ENCODE results near the gene ZNRF3. TPM values are rescaled to one million over a fixed set of nuclear protein-coding genes. Genes with fewer than 3 reads are reported as not detected.

Gene ZNRF3
- polyA plus RNA-seq, 1 experiment = 1.4 TPM

DNA sequence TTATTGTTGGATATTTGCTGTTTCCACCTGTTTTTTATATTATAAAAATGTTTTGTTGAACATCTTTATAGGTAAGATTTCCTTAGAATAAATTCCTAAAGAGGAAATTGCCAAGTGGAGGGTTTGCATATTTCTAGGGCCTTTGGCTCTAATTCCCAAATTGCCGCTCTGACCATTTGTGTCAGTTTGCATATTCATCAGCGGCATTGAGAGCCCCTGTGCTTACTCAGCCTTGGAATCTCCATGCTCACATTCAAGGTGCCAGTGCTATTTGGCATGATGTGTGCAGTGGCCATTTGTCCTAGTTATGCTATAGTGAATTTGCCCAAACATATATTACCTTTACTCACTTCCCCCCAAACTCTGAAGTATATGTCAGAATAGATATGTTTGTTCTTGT lies 214.9 kb downstream of the ZNRF3 start:
- ChIA-PET POLR2A (no interaction called here), CTCF (no interaction called here)
- Histone ChIP-seq H3K27ac (ENCODE audit: low read depth, low read length) (no peak overlapping the region), H3K4me3 (ENCODE audit: low read depth, low read length) (no peak overlapping the region), H3K9me3 (ENCODE audit: control insufficient read depth, insufficient read depth, low read length) (no peaks in the 10 kb centered on the region), H3K27me3 (ENCODE audit: control insufficient read depth, insufficient read depth, low read length) (no peaks in the 10 kb centered on the region)
- TF ChIP-seq CTCF (IDR thresholded peaks at IDR 0.05; ENCODE audit: low read depth, low read length) = no peak
- DNase-seq (ENCODE audit: low read depth, low spot score) = no peak

DNA sequence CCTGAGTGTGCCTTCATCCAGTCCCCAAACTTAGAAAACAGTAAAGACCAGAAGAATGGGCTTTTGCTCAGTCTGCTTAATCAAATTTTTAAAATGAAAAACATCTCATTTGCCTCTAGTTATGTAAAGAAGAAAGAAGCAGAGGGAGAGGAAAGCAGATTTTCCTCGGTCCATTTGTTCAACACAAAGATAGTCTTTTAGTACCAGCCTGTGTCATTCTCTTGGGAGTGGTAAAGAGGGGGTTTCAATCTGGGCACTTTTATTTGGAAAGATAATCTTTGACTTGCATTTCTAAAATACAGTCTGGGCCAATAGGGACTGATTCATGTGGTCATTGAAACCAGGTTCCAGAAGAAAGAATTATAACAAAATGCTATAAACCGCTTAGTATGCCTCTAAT lies 218.9 kb downstream of the ZNRF3 start:
- H3K27ac ChIP-seq (ENCODE audit: low read depth, low read length) = no peak overlapping the region
- no peak overlapping the region for H3K4me3 ChIP-seq (ENCODE audit: low read depth, low read length)
- H3K27me3 ChIP-seq (ENCODE audit: control insufficient read depth, insufficient read depth, low read length) = no peaks in the 10 kb centered on the region
- ChIA-PET POLR2A (no interaction called here), CTCF (interaction anchor here (1.6 kb wide), 1 partner anchor 52 kb away, joined by 5 read pairs; no protein-coding TSS in a partner anchor)
- no peak for TF ChIP-seq CTCF (IDR thresholded peaks at IDR 0.05; ENCODE audit: low read depth, low read length)
- H3K9me3 ChIP-seq (ENCODE audit: control insufficient read depth, insufficient read depth, low read length) = no peaks in the 10 kb centered on the region
- no peak for DNase-seq (ENCODE audit: low read depth, low spot score)

DNA sequence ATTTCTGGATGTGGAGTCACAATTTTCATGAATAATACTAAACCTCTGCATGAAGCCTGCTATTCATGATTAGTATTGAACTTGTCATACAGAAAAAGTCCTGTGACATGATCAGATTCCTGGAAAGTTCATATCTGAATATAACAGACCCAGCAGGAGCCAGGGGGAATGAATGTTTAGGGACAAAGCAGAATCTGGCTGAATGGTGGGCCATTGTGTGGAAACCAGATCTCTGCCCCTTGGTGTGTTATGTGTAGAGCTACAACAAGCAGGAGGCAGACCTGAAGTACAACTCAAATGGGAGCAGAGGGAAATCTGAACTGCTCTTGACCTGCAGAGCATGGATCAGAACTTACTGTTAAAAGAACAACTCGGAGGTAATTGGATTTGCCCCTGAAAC lies 219.7 kb downstream of the ZNRF3 start:
- ChIA-PET POLR2A (no interaction called here), CTCF (interaction anchor here (0.9 to 1.1 kb wide), 2 partner anchors 10 to 14 kb away, joined by 4 read pairs; no protein-coding TSS in a partner anchor)
- no peak for TF ChIP-seq CTCF (IDR thresholded peaks at IDR 0.05; ENCODE audit: low read depth, low read length)
- DNase-seq (ENCODE audit: low read depth, low spot score) = no peak
- H3K27me3 ChIP-seq (ENCODE audit: control insufficient read depth, insufficient read depth, low read length) = no peaks in the 10 kb centered on the region
- no peak overlapping the region for H3K4me3 ChIP-seq (ENCODE audit: low read depth, low read length)
- H3K27ac ChIP-seq (ENCODE audit: low read depth, low read length) = no peak overlapping the region
- H3K9me3 ChIP-seq (ENCODE audit: control insufficient read depth, insufficient read depth, low read length) = no peaks in the 10 kb centered on the region

DNA sequence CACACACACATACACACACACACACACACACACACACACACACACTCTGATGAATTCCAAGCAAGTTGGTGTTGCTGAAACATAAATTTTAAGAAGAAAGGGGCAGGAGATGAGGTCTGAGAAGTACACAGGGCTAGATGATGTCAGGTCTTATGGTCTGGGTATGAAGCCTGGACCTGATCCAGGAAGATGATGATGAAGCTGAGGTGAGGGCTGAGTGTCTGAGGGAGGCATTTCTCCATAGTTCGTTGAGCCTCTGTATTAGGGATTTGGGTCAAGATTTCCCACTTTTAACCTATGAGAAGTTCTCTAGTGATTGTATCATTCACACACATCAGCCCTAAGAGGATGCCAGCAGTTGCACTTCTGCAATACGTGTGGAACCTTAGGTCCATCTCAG lies 222.1 kb downstream of the ZNRF3 start:
- POLR2A ChIA-PET = no interaction called here
- Histone ChIP-seq H3K9me3 (ENCODE audit: control insufficient read depth, insufficient read depth, low read length) (no peaks in the 10 kb centered on the region), H3K4me3 (ENCODE audit: low read depth, low read length) (no peak overlapping the region), H3K27ac (ENCODE audit: low read depth, low read length) (no peak overlapping the region), H3K27me3 (ENCODE audit: control insufficient read depth, insufficient read depth, low read length) (no peaks in the 10 kb centered on the region)
- CTCF ChIA-PET = no interaction called here
- no peak for DNase-seq (ENCODE audit: low read depth, low spot score)
- no peak for TF ChIP-seq CTCF (IDR thresholded peaks at IDR 0.05; ENCODE audit: low read depth, low read length)

DNA sequence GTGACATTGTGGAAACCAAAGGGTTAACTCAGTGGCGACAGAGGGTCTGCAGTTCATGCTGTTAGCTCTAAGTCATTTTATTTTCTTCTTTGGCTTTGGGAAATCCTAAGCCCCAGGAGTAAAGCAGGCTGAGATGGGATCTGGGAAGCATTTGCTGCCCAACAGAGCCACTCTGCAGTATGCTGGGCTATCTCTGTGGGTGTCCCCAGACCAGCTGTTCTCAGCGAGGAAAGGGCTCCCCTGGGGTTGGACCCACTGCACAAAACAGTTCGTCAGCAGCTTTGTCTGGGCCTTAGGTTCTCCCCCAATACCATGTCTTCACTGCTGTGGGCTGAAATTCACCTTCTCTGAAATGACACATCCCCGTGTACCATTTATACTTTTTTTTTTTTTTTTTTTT lies 223.5 kb downstream of the ZNRF3 start:
- DNase-seq (ENCODE audit: low read depth, low spot score) = no peak
- Histone ChIP-seq H3K9me3 (ENCODE audit: control insufficient read depth, insufficient read depth, low read length) (no peaks in the 10 kb centered on the region), H3K27me3 (ENCODE audit: control insufficient read depth, insufficient read depth, low read length) (no peaks in the 10 kb centered on the region), H3K27ac (ENCODE audit: low read depth, low read length) (no peak overlapping the region), H3K4me3 (ENCODE audit: low read depth, low read length) (no peak overlapping the region)
- ChIA-PET POLR2A (no interaction called here), CTCF (interaction anchor here (1.5 kb wide), 1 partner anchor 47 kb away, joined by 3 read pairs; no protein-coding TSS in a partner anchor)
- no peak for TF ChIP-seq CTCF (IDR thresholded peaks at IDR 0.05; ENCODE audit: low read depth, low read length)

Small RNA genes within 50 kb of the gene (small RNA-seq; reads per million reads assigned to genes)
- not detected for gene Z93930.1 (ENCODE audit: insufficient read length, low read depth)

Other genes with a start within 250 kb of the ZNRF3 start
- 11.2 and 14.1 TPM in 2 replicates for gene TTC28, start 203.7 kb upstream of the ZNRF3 start, polyA plus RNA-seq (2011; rRNA removed)
- 16.5 and 19.5 TPM in 2 replicates for gene CHEK2, start 141.8 kb upstream of the ZNRF3 start, polyA plus RNA-seq (2011; rRNA removed)
- 23.9 and 24.5 TPM in 2 replicates for gene HSCB, start 141.5 kb upstream of the ZNRF3 start, polyA plus RNA-seq (2011; rRNA removed)
- 15.0 and 24.4 TPM in 2 replicates for gene CCDC117, start 110.9 kb upstream of the ZNRF3 start, polyA plus RNA-seq (2011; rRNA removed)
- 193 and 205 TPM in 2 replicates for gene XBP1, start 83.0 kb upstream of the ZNRF3 start, polyA plus RNA-seq (2011; rRNA removed)
- gene C22orf31, start 178.3 kb downstream of the ZNRF3 start, polyA plus RNA-seq (2011; rRNA removed) = 0.11 and 0.12 TPM in 2 replicates
- 5.9 and 7.5 TPM in 2 replicates for gene KREMEN1, start 189.5 kb downstream of the ZNRF3 start, polyA plus RNA-seq (2011; rRNA removed)